ENCODE measurements around the gene PSMD11. TPM values are rescaled to one million over a fixed set of nuclear protein-coding genes. Genes with fewer than 3 reads are reported as not detected.
A peak's percentile ranks its signal among the peaks of the same experiment; 100 is the strongest.

PSMD11 gene
- total and polyA plus RNA-seq, 8 donors: 21.0 to 131 (median 31.9) TPM

DNA sequence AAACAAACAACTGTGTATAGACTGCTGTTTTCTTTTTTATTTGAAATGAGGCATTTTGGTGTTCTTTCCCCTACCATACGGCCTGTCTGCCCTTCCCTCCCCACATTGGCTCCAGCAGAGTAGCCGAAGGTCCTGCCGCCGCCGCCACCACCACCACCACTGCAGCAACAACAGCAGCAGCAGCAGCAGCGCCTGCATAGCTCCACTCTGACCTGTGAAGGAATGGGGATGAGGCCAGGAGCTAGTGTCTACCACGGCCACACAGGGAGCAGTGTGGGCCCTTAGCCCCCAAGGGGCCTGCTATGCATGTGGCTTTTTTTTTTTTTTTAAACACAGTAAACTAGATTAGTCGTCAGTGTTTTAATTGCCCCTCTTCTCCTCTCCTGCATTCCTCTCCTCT is 36.9 kb downstream of the PSMD11 start:
- Histone ChIP-seq H3K9me3 (no peaks in the 10 kb centered on the region), H3K27ac (no peak overlapping the region), H3K4me1 (peaks cover 15 to 33% (median 24%) of the 10 kb centered on the region in 4 donors), H3K4me3 (no peak overlapping the region), H3K36me3 (peaks cover 56 to 67% (median 65%) of the 10 kb centered on the region in 4 donors), H3K27me3 (no peaks in the 10 kb centered on the region)
- DNase-seq: no peak
- intact Hi-C loops (cut with DNase I; ENCODE audit: low total_unique reads): no loop called here
- TF ChIP-seq, protein P1, sequence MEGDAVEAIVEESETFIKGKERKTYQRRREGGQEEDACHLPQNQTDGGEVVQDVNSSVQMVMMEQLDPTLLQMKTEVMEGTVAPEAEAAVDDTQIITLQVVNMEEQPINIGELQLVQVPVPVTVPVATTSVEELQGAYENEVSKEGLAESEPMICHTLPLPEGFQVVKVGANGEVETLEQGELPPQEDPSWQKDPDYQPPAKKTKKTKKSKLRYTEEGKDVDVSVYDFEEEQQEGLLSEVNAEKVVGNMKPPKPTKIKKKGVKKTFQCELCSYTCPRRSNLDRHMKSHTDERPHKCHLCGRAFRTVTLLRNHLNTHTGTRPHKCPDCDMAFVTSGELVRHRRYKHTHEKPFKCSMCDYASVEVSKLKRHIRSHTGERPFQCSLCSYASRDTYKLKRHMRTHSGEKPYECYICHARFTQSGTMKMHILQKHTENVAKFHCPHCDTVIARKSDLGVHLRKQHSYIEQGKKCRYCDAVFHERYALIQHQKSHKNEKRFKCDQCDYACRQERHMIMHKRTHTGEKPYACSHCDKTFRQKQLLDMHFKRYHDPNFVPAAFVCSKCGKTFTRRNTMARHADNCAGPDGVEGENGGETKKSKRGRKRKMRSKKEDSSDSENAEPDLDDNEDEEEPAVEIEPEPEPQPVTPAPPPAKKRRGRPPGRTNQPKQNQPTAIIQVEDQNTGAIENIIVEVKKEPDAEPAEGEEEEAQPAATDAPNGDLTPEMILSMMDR (IDR thresholded peaks at IDR 0.05): no peak
- TF ChIP-seq POLR2A (IDR thresholded peaks at IDR 0.05): no peak
- no peak for TF ChIP-seq POLR2AphosphoS5 (IDR thresholded peaks at IDR 0.05)
- TF ChIP-seq EP300 (IDR thresholded peaks at IDR 0.05): no peak
- 82 to 90% (median 85%) methylated on average over 8 of the region's 8 CpGs for WGBS, 5 donors

DNA sequence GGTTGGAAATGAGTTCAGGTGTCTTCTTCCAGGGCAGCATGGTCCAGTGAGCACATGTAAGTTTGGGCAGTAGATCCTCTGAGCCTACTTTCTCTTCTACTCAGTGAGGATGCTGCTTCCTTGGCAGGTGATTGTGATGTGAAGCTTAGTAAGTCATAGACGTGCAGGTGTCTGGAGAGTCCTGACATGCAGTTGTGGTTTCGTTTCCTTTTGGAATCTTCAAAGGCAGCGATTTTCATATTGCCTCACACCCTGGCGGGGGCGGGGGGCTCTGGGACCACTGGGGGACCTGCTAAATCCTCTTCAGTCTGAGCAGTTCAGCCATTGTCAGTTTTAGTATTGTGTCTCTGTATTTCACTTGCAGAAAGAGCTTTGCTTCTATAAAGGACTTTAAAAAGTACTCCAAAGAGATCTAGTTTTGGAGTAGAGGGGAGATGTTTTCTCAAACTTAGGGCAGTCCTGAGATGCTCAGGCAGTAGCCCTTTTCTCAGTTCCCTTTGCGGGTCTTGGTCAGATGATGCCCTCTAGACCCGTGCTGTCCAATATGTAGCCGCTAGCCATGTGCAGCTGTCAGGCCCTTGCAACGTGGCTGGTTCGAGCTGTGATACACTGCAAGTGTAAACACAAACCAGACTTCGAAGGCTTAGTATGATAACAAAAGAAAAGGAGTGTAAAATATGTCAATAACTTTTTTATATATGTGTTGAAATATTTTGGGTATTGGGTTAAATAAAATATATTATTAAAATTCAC is 38.4 kb downstream of the PSMD11 start:
- peak overlapping the region in 4 of 5 donors; percentile 4 to 70 (median 38) for H3K27ac ChIP-seq
- intact Hi-C loops (cut with DNase I; ENCODE audit: low total_unique reads): no loop called here
- H3K27me3 ChIP-seq: no peaks in the 10 kb centered on the region
- no peaks in the 10 kb centered on the region for H3K9me3 ChIP-seq
- TF ChIP-seq POLR2A (IDR thresholded peaks at IDR 0.05): no peak
- TF ChIP-seq EP300 (IDR thresholded peaks at IDR 0.05): no peak
- TF ChIP-seq, protein P1 (IDR thresholded peaks at IDR 0.05): no peak
- no peak for TF ChIP-seq POLR2AphosphoS5 (IDR thresholded peaks at IDR 0.05)
- WGBS, 5 donors: 54 to 59% (median 56%) methylated on average over 11 of the region's 11 CpGs
- H3K4me1 ChIP-seq: peaks cover 19 to 39% (median 30%) of the 10 kb centered on the region in 4 donors
- H3K4me3 ChIP-seq: no peak overlapping the region
- no peak for DNase-seq
- H3K36me3 ChIP-seq: peaks cover 40 to 51% (median 50%) of the 10 kb centered on the region in 4 donors

DNA sequence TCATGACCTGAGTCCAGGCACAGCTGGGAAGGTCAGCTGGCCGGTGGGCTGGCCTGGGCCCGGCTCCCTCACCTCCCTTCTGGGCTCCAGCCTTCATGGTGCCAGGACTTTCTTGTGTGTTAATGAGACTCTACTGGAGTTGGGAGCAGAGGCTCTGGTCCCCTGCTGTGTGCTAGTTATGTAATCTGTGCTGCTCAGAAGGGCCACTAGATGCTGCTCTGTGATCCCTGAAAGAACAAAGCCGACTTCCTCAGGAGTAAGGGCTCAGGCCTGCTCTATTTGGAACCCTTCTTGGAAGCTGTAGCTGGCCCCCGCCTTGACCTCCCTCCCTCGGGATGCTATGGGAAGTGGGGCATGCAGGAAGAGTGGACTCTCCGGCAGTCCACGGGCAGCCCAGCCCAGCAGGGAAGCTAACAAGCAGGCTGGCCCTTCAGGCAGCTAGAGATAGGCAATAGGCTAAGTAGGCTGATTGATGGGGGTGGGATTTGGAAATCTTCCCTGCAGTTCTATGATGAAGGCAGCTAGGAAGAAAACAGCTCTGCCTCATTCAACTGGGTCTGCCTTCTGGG is 39.2 kb downstream of the PSMD11 start:
- TF ChIP-seq, protein P1 (IDR thresholded peaks at IDR 0.05): peak in 5 of 7 experiments; percentile 35 to 67 (median 57)
- no peak for TF ChIP-seq POLR2A (IDR thresholded peaks at IDR 0.05)
- TF ChIP-seq EP300 (IDR thresholded peaks at IDR 0.05): no peak
- TF ChIP-seq POLR2AphosphoS5 (IDR thresholded peaks at IDR 0.05): peak in 1 of 3 donors; percentile 33
- peaks cover 32 to 43% (median 42%) of the 10 kb centered on the region in 4 donors for H3K36me3 ChIP-seq
- peaks cover 21 to 45% (median 34%) of the 10 kb centered on the region in 4 donors for H3K4me1 ChIP-seq
- H3K27me3 ChIP-seq: no peaks in the 10 kb centered on the region
- H3K9me3 ChIP-seq: no peaks in the 10 kb centered on the region
- no peak overlapping the region for H3K4me3 ChIP-seq
- intact Hi-C loops (cut with DNase I; ENCODE audit: low total_unique reads): no loop called here
- H3K27ac ChIP-seq: peak overlapping the region; percentile 4 to 70 (median 49)
- DNase-seq: peak; percentile 42 to 90
- 12 to 23% (median 18%) methylated on average over 6 to 7 of the region's 7 CpGs for WGBS, 5 donors

DNA sequence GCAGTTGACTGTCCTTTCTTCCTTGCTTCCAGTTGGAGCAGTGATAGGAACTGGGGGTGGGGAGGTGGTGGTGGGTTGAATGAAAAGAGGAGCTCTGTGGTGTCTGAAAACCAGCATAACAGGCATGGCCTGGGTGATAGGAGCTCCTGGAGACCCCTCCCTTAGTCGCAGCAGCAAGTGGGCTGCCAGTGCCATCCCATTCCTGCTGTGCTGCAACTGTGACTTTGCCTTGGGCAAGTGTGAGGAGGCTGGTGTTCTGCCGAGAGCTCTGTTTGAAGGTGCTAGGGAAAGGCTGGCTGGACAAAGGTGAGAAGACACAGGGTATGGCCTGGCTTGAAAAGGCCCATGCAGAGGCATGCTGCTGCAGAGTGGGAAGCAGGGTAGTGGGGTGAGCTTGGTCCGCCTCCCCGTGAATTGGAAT is 39.7 kb downstream of the PSMD11 start:
- no peak overlapping the region for H3K4me3 ChIP-seq
- H3K36me3 ChIP-seq: peaks cover 27 to 38% (median 36%) of the 10 kb centered on the region in 4 donors
- H3K27ac ChIP-seq: peak overlapping the region in 4 of 5 donors; percentile 4 to 70 (median 38)
- DNase-seq: no peak
- TF ChIP-seq POLR2AphosphoS5 (IDR thresholded peaks at IDR 0.05): no peak
- TF ChIP-seq POLR2A (IDR thresholded peaks at IDR 0.05): no peak
- TF ChIP-seq, protein P1 (IDR thresholded peaks at IDR 0.05): no peak
- TF ChIP-seq EP300 (IDR thresholded peaks at IDR 0.05): no peak
- WGBS, 5 donors: 79 to 88% (median 80%) methylated on average over 4 of the region's 4 CpGs
- no peaks in the 10 kb centered on the region for H3K9me3 ChIP-seq
- no peaks in the 10 kb centered on the region for H3K27me3 ChIP-seq
- peaks cover 21 to 49% (median 34%) of the 10 kb centered on the region in 4 donors for H3K4me1 ChIP-seq
- intact Hi-C loops (cut with DNase I; ENCODE audit: low total_unique reads): no loop called here
